GM12878 (cell line): ENCODE data around the gene OR2Y1. TPM values are rescaled to one million over a fixed set of nuclear protein-coding genes. Genes with fewer than 3 reads are reported as not detected.
"Not testable (repeated sequence)": the region's sequence is repeated elsewhere in the genome, so short reads cannot be mapped to it uniquely, and the experiment has no call there.

ENCODE experiments used
- ATAC-seq: fragments of 200-7000 bp; cut with Tn5 transposase; 3 replicates; pipeline ENCODE4 v1.9.1; 2020; ENCODE audit warnings: mild to moderate bottlenecking, moderate library complexity
- BruUV-seq: library from RNA; stranded (reverse); fragments of 400-500 nt; replicated peaks from 2 replicates; lab custom pipeline; 2021; lab: Mats Ljungman, UMichigan
- CTCF ChIA-PET: fragments of 300-600 bp; sonication (Branson Sonifier 250); formaldehyde crosslinking; extraction: SDS; loops from one replicate; lab custom pipeline; 2021; ENCODE audit warnings: inconsistent platforms; lab: Yijun Ruan, JAX
- POLR2A ChIA-PET: fragments of 350-600 bp; formaldehyde crosslinking; extraction: SDS; loops from one replicate; lab custom pipeline; 2021; ENCODE audit warnings: inconsistent platforms; lab: Charles Lee
- RAD21 ChIA-PET: fragments of 300-600 bp; sonication (Branson Sonifier 250); formaldehyde crosslinking; loops from one replicate; lab custom pipeline; 2023; ENCODE audit warnings: antibody characterized with exemption; ENCODE audit not compliant: unreplicated experiment; lab: Charles Lee
- SMC1A ChIA-PET: fragments of 300-600 bp; sonication (Branson Sonifier 250); formaldehyde crosslinking; loops from one replicate; lab custom pipeline; 2023; ENCODE audit not compliant: unreplicated experiment, uncharacterized antibody; lab: Charles Lee
- DNase-seq: peaks from one replicate; pipeline ENCODE4 v3.0.0-alpha.2; 2011; ENCODE audit warnings: low read depth, low spot score
- FAIRE-seq: peaks from 3 replicates; lab custom pipeline; 2011; peaks lifted over from hg19 to GRCh38; lab: Jason Lieb, UNC
- H2AFZ ChIP-seq: 2 replicates; pipeline ENCODE4 v1.6.0; 2011; ENCODE audit warnings: low read depth, low read length, control low read depth; ENCODE audit not compliant: control insufficient read depth
- H3K27ac ChIP-seq: 2 replicates; pipeline ENCODE4 v1.5.1; 2011; ENCODE audit warnings: control low read depth; ENCODE audit not compliant: control insufficient read depth, insufficient read depth
- H3K27me3 ChIP-seq, 2 experiments: replicated peaks in 1 of 2; 2 replicates each; pipeline versions ENCODE4 v1.6.0 to v1.6.1; 2011; ENCODE audit warnings: low read length in 1 of 2; ENCODE audit not compliant: control insufficient read depth in 2 of 2, insufficient read depth in 2 of 2
- H3K36me3 ChIP-seq, 2 experiments: 2 replicates each; pipeline ENCODE4 v1.5.1; 2011; ENCODE audit warnings: low read length in 1 of 2; ENCODE audit not compliant: control insufficient read depth in 2 of 2, insufficient read depth in 2 of 2
- H3K4me1 ChIP-seq: 2 replicates; pipeline ENCODE4 v1.6.1; 2011; ENCODE audit warnings: mild to moderate bottlenecking, low read length, moderate library complexity, mixed read lengths; ENCODE audit not compliant: control insufficient read depth, insufficient read depth
- H3K4me2 ChIP-seq: 2 replicates; pipeline ENCODE4 v1.6.0; 2011; ENCODE audit warnings: control low read depth; ENCODE audit not compliant: control insufficient read depth, insufficient read depth
- H3K4me3 ChIP-seq: fragments of 200-600 bp; sonication (generic); 2 replicates; pipeline ENCODE4 v1.5.1; 2016
- H3K79me2 ChIP-seq: 2 replicates; pipeline ENCODE4 v1.6.0; 2011; ENCODE audit warnings: low read length; ENCODE audit not compliant: control insufficient read depth, insufficient read depth
- H3K9ac ChIP-seq: 2 replicates; pipeline ENCODE4 v1.8.0; 2011; ENCODE audit warnings: low read length, control low read depth, mixed read lengths; ENCODE audit not compliant: control insufficient read depth, insufficient read depth
- H3K9me3 ChIP-seq: replicated peaks from 3 replicates; pipeline ENCODE4 v1.5.1; 2011; ENCODE audit warnings: mild to moderate bottlenecking, low read length; ENCODE audit not compliant: control insufficient read depth, insufficient read depth
- H4K20me1 ChIP-seq: 2 replicates; pipeline ENCODE4 v1.6.0; 2011; ENCODE audit not compliant: control insufficient read depth, insufficient read depth
- CBX3 ChIP-seq: fragments of 200-600 bp; sonication (generic); IDR thresholded peaks from 2 replicates; pipeline ENCODE4 v1.6.1; 2016; ENCODE audit warnings: low read depth, borderline replicate concordance
- GABPA ChIP-seq: IDR thresholded peaks from 2 replicates; pipeline ENCODE4 v1.6.1; 2014; ENCODE audit warnings: antibody characterized with exemption, low read depth, mild to moderate bottlenecking, inconsistent platforms
- HDGF ChIP-seq: fragments of 450-650 bp; IDR thresholded peaks from 2 replicates; pipeline ENCODE4 v1.6.1; 2016; ENCODE audit warnings: antibody characterized with exemption
- MYB ChIP-seq: fragments of 150-350 bp; IDR thresholded peaks from 2 replicates; pipeline ENCODE4 v1.6.1; 2014; ENCODE audit warnings: mild to moderate bottlenecking, low read depth, low read length, borderline replicate concordance
- NR2F1 ChIP-seq: fragments of 450-650 bp; conservative IDR thresholded peaks from 2 replicates; pipeline ENCODE4 v1.6.1; 2017; ENCODE audit warnings: mild to moderate bottlenecking
- RFX5 ChIP-seq: IDR thresholded peaks from 2 replicates; pipeline ENCODE4 v1.6.1; 2011; ENCODE audit warnings: low read depth, low read length, improper control_type of control experiment
- SREBF1 ChIP-seq: IDR thresholded peaks from 2 replicates; pipeline ENCODE4 v1.6.1; 2012; ENCODE audit warnings: mild to moderate bottlenecking, low read length
- WRNIP1 ChIP-seq: IDR thresholded peaks from 2 replicates; pipeline ENCODE4 v1.6.1; 2011; ENCODE audit warnings: low read depth, low read length, improper control_type of control experiment, borderline replicate concordance
- WGBS: methylation state at CpG from one replicate; pipeline ENCODE4 v1.1.6; 2016; ENCODE audit warnings: low lambda C conversion rate; ENCODE audit not compliant: insufficient replicate concordance, insufficient coverage; ENCODE audit errors: missing lambda C conversion rate; 5-methylcytosine and 5-hydroxymethylcytosine counted together
- in situ Hi-C: fragments of 300-500 bp; cut with MboI; formaldehyde crosslinking; loops from 9 replicates; pipeline ENCODE4 v1.14.3; 2018; ENCODE audit warnings: mixed read lengths
- intact Hi-C: fragments of 100-400 bp; cut with micrococcal nuclease; formaldehyde crosslinking; loops from one replicate; pipeline ENCODE4 v1.14.2; 2022; ENCODE audit not compliant: unreplicated experiment
- polyA plus RNA-seq, 11 experiments: library from polyadenylated mRNA; depleted of rRNA in 4 of 11; unstranded in 6 of 11; stranded (reverse) in 5 of 11; fragments of >200 nt; fragmentation: Nextera tagmentation in 4 of 11; fragmentation: Illumina TruSeq in 1 of 11; extraction: Ambion mirVana in 4 of 11; extraction: Trizol in 1 of 11; gene quantifications; 1 replicate in 1 of 11; 2 replicates in 10 of 11; pipeline versions ENCODE4 v1.2.1 to v1.2.3, GENCODE V29; 2011 to 2016; ENCODE audit warnings: inconsistent platforms in 2 of 11, missing spikeins in 2 of 11, low read depth in 1 of 11
- total RNA-seq, 4 experiments: library from RNA; depleted of rRNA in 3 of 4; stranded (reverse); fragments of >200 nt in 3 of 4; fragmentation: Illumina TruSeq in 1 of 4; extraction: Trizol in 1 of 4; gene quantifications; 2 replicates each; pipeline versions ENCODE4 v1.2.1 to v1.2.3, GENCODE V29; 2013 to 2021
- TF ChIP-seq, protein P1 (sequence below): IDR thresholded peaks from 2 replicates; pipeline ENCODE4 v1.6.1; 2011; ENCODE audit warnings: borderline replicate concordance, low read depth, mild to moderate bottlenecking, moderate library complexity, mixed read lengths, low read length; ENCODE audit not compliant: insufficient read depth; ENCODE audit errors: extremely low read length

Gene OR2Y1
- total and polyA plus RNA-seq, 10 of the 15 experiments (the other 5 are each of a cell fraction or from before 2014, with no cell fraction given), result not detected

DNA sequence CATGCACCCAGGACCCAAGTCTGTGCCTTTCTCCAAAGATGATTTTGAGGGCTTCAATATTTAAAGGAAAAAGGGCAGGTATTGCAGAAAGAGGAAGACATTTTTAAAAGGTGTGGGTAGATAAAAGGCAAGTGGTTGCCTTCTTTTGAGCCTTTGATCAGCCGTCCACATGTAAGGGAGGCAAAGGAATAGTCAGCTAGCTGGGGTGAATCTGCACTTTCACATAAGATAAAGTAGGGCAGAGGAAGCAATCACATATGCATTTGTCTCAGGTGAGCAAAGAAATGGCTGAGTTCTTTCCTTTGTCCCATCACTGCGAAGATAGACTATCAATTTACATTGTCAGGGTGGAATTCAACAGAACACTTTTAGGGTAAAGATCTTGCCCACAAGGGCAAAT lies 42.9 kb upstream of the OR2Y1 start:
- Histone ChIP-seq H2AFZ (no peak overlapping the region), H3K27me3 (no peaks in the 10 kb centered on the region), H3K79me2 (no peaks in the 10 kb centered on the region), H4K20me1 (no peaks in the 10 kb centered on the region), H3K9me3 (no peaks in the 10 kb centered on the region), H3K4me1 (no peaks in the 10 kb centered on the region), H3K27ac (no peak overlapping the region), H3K4me3 (no peak overlapping the region), H3K4me2 (no peak overlapping the region), H3K9ac (no peak overlapping the region), H3K36me3 (peaks cover 0 to under 1% of the 10 kb centered on the region in 2 experiments; a peak in 1 of 4 replicates)
- intact Hi-C loops (loop anchor here (5.0 kb wide), 1 partner anchor 375 kb away; no protein-coding TSS in a partner anchor), in situ Hi-C loops (no loop called here)
- BruUV-seq, result no TSS peak
- no peak for TF ChIP-seq NR2F1
- no peak for TF ChIP-seq HDGF
- no peak for TF ChIP-seq SREBF1
- no peak for TF ChIP-seq RFX5
- TF ChIP-seq, protein P1, sequence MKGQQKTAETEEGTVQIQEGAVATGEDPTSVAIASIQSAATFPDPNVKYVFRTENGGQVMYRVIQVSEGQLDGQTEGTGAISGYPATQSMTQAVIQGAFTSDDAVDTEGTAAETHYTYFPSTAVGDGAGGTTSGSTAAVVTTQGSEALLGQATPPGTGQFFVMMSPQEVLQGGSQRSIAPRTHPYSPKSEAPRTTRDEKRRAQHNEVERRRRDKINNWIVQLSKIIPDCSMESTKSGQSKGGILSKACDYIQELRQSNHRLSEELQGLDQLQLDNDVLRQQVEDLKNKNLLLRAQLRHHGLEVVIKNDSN, result no peak
- no peak for TF ChIP-seq WRNIP1
- no peak for TF ChIP-seq GABPA
- TF ChIP-seq CBX3, result no peak
- no peak for TF ChIP-seq MYB
- POLR2A ChIA-PET, result no interaction called here
- SMC1A ChIA-PET, result interaction anchor here (0.5 to 1.3 kb wide), 3 partner anchors 11 to 305 kb away, joined by 3 to 5 read pairs (median 4); no protein-coding TSS in a partner anchor
- RAD21 ChIA-PET, result interaction anchor here (1.0 to 1.1 kb wide), 2 partner anchors 24 to 31 kb away, joined by 4 read pairs; no protein-coding TSS in a partner anchor
- DNase-seq, result no peak
- 44% methylated on average over 2 of the region's 2 CpGs for WGBS
- FAIRE-seq, result no peak
- CTCF ChIA-PET, result interaction anchor here (0.8 to 7.0 kb wide), 10 partner anchors 11 to 386 kb away, joined by 3 to 50 read pairs (median 3); partner anchors contain the start of gene MGAT1
- ATAC-seq, result no peak

DNA sequence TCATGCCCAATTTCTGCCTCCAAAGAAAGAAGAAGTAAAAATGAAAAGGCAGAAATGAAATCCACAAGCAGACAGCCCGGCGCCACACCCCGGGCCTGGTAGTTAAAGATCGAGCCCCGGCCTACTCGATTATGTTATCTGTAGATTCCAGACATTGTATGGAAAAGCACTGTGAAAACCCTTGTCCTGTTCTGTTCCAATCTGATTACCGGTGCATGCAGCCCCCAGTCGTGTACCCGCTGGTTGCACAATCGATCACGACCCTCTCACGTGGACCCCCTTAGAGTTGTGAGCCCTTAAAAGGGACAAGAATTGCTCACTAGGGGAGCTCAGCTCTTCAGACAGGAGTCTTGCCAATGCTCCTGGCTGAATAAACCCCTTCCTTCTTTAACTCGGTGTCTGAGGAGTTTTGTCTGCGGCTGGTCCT lies 42.1 kb upstream of the OR2Y1 start:
- SMC1A ChIA-PET, result interaction anchor here (1.3 kb wide), 1 partner anchor 12 kb away, joined by 5 read pairs; no protein-coding TSS in a partner anchor

More for the DNA sequence above, 42.1 kb upstream of the OR2Y1 start:
- intact Hi-C loops, result loop anchor here (5.0 kb wide), 1 partner anchor 375 kb away; no protein-coding TSS in a partner anchor
- H3K4me2 ChIP-seq, H3K9ac ChIP-seq, H3K27ac ChIP-seq, H4K20me1 ChIP-seq, ATAC-seq, FAIRE-seq, in situ Hi-C loops, H3K9me3 ChIP-seq, H3K36me3 ChIP-seq, DNase-seq, BruUV-seq, H3K27me3 ChIP-seq, POLR2A ChIA-PET, H3K4me3 ChIP-seq, H2AFZ ChIP-seq, H3K79me2 ChIP-seq, H3K4me1 ChIP-seq: not testable (repeated sequence)
- ChIA-PET CTCF (interaction anchor here (0.8 to 7.0 kb wide), 4 partner anchors 20 to 387 kb away, joined by 3 to 50 read pairs (median 4); partner anchors contain the start of gene MGAT1), RAD21 (interaction anchor here (1.0 to 1.1 kb wide), 2 partner anchors 25 to 31 kb away, joined by 4 read pairs; no protein-coding TSS in a partner anchor)
- WGBS, result 66% methylated on average over 14 of the region's 14 CpGs
